ENCODE measurements around the gene LETM1.

GRCh38 chr4:1788254-1788973, 67.5 kb downstream of the LETM1 start:
- TF ChIP-seq EZH2 (IDR thresholded peaks at IDR 0.05) (no peak), POLR2AphosphoS5 (IDR thresholded peaks at IDR 0.05; ENCODE audit: borderline replicate concordance, low read depth, low read length) (no peak)

Measured in SK-N-MC (cell line).